ELR (cell line): ENCODE results near the gene CRABP2.

Experiments
- DNase-seq: peaks from one replicate; pipeline ENCODE4 v3.0.0-alpha.2; 2015; ENCODE audit warnings: low read depth

The CRABP2 gene

GRCh38 chr1:156705321-156705917 lies at the start of gene CRABP2:
CRABP2 (minus strand) TSS chr1:156705583; CDS start chr1:156705446, 137 bp downstream.
- DNase-seq = peak; percentile 41

DNA sequence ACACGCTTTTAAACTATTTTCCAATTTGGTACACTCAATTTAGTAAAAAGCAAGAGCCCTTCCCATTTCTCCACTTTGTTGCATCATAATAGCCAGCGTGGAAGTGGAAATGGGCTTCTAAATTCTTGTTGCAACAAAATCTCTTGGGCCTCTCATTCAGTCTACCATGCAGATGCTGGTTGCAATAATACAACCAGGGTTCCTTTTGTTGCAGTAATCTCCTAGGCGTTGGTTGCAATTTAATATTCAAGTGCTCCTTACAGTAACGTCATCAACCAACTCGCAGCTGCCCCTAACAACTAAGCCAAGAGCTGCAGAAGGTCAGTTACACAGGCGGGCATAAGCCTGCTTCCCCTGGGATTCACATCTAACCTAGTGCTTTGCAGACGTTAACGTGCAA lies 48.8 kb upstream of the CRABP2 start:
- DNase-seq = no peak

GRCh38 chr1:156752843-156753482 lies 47.6 kb upstream of the CRABP2 start:
- no peak for DNase-seq

DNA sequence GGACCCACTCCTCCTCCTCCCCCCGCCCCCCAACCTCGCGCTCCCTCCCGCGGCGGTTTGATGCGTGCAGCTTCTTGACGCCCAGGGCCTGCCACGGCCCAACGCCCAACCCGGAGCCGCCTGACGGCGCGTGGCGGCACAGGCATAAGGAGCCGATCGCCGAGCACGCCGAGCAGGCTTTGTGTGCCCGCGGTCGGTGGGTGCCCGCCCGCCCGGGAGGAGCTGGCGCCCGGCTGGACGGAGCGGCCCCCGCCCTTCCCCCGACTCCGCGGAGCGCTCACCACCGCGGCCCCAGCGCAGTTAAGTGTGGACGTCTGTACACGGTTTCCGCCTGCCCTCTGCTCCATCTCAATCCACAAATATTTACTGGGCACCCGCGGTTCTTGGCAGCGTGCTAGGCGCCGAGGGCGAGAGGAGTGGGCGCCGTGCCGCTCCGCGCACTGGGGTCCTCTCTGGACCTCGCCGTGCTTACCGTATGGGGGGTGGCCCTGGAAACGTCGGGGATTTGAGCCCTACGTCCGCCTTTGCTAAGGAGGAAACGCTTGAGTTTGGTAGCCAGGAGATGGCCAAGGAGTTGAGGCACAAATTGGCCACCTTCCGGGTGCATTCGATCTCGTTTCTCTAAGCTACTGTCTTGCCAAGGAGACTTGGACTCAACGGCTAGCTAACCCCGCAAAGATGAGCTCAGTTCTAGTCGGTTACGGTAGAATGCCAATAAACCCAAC lies 46.5 kb upstream of the CRABP2 start:
- peak; percentile 96 for DNase-seq

DNA sequence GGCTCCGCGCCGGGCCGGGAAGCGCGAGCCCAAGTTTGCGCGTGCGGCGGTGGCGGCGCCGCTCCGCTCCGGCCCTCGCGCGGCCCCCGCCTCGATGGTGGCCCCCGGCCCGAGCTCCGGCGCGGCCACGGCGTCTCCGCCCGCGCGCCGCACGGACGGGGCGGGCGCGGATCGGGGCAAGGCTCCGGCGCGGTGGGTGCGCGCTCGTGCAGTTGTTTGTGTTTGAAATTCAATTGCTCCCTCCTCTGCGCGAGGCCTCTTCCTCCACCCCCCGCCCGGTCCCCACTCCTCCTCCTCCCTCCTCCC lies 46.0 kb upstream of the CRABP2 start, which contains the start of gene HDGF:
Gene HDGF (minus strand): TSS at position 225 of the 306 bp plus-strand sequence. CDS start 246 bp downstream, outside the sequence.
- no peak for DNase-seq

- peak; percentile 60 for DNase-seq
Measured at GRCh38 chr1:156750711-156751450, 45.5 kb upstream of the CRABP2 start.

- DNase-seq = peak; percentile 61
Measured at GRCh38 chr1:156750191-156750672, 44.8 kb upstream of the CRABP2 start.

GRCh38 chr1:156749419-156750118 lies 44.2 kb upstream of the CRABP2 start:
- DNase-seq = peak; percentile 36

GRCh38 chr1:156748670-156749418 lies 43.5 kb upstream of the CRABP2 start:
- DNase-seq = peak; percentile 80

DNA sequence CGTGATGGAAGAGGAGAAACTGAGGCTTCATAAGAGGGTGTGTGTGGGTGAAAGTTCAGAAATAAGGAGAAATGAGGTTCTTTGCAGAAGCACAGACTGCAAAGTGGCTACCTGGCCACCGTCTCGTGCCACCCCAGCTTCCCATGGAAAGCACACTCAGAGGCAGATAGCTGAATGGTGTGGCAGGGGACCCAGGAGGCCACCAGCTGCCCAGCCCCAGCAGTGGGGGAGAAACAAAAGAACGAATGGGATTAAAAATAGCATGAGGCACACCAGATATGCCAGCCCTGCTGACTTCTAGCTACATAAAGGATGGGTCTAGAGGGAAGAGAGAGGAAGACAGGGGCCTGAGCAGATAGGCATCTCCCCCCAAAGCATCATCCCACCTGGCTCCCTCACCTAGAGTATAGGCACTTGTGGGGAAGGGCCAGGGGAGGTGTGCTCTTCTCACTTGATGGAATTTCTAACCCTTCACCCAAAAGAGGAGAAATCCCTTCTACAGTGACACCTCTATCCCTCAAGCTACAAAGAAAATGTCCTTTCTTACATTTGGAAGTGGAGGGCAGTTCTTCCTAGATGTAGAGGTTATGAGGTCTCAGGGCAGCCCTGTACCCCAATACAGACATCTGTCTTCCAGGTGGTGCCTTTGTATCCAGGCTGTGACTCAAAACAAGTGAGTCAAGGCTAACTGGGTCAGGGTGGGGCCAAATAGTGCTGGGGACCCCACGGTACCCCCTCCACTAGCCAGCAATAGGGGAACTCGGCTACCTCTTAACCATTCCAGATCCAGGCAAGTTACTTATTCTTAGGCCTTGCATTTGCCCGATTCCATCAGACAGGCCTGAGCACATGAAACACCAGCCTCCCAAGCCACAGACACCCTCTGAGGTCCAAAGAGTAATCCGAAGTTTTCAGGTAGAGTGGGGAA lies 42.6 kb upstream of the CRABP2 start:
- peak; percentile 80 for DNase-seq

DNA sequence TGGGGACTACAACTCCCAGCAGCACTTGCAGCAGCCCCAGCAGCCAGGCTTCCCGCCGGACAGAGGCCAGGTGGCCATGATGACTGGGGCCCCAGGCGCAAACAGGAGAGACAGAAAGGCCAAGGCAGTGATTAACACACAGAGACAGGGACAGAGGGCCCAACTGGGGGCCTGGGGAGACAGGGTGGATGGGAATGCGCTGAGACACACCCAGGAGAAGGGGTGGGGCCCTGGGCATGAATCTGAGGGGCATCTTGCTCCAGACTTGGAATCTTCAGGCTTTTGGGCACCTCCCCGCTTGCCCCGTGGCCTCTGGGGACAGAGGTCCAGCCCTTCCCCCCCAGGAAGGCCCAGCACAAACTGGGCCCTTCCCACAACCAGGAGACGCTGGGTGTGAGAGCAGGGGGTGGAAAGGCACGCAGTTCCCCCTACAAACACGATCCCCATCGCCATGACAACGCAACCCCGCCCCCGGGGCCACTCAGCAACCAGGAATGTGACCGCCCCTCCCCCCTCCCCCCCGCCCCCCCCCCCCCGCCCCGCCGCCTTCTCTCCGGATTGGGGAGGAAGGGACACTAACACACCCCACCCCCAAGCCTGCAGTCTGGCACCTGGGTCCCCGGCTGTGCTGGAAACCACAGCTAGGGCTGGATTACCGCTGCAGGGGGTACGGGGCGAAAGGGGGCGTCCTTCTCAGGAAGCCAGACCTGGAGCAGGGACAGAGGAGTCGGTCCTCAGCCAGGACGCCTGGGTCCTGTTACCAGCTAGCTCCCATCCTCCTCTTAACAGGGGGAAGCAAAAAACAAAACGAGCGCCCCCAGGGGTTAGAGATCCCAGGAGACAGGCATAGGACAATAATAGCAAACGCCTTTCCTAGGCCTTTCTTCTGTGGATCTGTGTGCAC lies 41.6 kb upstream of the CRABP2 start:
- DNase-seq = peak; percentile 96

GRCh38 chr1:156746406-156746727 lies 41.0 kb upstream of the CRABP2 start:
- no peak for DNase-seq

DNA sequence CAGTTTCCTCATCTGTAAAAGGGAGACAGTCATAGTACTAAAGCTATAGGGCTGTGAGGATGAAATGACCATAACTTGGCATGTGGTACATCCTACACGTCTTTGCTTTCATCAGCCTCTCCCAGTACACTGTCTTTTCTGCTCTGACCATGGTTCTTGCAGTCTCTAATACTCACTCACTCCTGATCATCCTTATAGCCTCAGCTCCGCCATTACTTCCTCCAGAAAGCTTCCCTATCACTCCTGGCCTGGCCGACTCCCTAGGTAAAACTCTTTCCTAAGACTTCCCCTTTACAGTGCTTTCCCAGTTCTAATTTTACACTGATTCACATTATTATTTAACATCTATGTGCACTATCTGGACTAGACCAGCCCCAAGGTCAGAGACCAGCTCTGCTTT lies 40.5 kb upstream of the CRABP2 start:
- no peak for DNase-seq

DNA sequence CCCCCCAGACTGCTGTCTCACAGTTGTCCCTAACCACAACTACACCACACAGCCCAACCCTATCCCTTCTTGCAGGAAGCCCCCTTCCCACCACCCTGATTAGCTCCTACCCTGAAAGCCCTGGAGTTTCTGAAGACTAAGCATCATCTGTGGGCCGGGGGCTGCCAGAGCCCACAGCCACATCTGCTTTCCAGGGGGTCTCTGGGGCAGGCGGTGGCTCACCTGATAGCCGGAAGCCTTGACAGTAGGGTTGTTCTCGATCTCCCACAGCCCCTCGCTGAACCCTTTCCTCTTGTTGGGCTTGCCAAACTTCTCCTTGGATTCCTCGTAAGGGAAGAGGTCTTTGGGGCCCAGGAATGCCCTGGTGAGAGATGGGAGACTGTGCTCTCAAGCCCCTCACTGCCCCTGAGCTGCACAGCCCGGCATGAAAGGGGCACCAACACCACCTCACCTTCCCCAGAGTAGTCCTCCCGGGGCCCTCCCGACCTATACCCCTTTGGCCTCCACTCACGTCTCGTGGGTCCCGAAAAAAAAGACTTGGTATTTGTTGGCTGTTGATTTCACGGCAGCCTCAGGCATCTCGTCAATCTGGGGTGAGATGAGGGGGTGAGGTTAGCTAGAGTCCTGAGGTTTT lies 39.5 kb upstream of the CRABP2 start:
- no peak for DNase-seq

DNA sequence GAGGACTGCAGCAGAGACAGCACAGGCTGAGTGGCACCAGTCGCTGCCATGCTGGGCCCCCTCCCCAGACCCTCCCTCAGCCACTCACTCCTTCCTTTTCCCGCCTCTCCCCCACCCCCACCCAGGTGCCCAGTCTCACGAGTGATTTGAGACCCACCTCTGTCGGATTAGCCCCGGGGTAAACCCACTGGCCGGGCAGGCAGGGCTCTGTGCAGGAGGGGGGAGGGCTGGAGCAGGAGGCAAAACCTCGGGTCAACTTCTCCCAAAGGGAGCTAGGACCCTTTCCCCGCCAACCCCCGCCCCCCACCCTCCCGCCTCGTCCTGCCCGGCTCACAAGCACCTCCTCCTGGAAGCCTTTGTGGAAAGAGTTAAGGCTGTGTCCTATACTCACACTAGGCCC lies 39.0 kb upstream of the CRABP2 start:
- no peak for DNase-seq

DNA sequence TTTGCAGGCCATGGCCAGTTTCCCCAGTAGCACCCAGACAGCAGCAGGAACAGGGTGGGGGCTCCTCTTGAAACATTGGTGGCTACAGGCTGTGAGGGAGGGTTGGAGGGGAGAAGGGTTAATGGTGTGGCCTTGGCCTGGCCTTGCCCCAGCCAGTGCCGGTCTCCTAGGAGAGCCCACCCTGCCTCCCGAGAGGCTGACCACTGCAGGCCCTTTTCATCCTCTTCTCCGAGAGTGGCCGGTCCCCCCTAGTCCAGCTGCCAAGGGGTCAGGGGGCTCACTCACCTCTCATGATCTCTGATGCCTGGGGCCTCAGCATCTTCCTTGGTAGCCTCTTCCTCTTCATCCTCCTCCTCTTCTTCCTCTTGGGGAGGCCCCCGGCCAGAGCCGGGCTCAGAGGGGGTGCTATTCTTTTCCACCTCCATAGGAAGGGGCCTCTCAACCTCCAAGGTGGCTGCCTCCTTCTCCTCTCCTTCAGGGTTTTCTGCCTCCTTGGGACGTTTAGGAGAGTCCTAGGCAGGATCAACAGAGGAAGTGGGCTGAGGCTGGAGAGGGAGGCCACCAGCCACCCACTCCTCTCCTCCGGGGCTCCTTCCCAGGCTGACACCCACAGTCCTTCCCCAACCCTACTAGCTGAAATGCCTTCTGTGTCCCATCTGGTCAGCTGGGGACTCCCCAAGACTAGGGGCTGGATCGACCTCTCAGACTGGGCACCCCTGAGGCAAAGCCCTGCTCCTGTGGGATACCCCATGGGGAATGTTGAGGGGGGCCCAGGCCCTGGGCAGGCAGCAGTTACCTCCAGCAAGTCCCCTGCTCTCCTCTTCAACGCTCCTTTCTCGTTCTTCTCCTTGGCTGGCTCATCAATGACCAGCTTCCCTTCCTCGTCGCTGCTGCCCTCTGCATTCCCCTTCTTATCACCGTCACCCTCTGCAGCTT lies 38.3 kb upstream of the CRABP2 start:
- DNase-seq = no peak

DNA sequence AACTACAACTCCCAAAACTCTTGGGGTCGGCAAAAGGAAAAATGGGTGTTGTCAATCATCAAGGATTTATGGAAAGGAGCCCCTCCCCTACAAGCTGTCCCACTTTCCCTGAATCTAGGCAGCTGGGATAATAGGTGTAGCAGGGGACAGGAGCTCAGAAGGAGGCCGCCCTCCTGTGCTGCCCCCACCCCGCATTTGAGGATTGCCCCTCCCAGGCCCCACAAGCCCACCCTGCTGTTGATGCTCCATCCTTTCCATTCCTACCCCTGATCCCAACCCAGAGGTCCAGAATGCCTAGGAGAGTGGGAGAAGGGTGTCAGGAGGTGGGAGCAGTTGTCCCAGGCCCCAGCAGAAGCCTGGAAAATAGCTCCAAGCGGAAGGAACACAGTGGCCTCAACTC lies 37.4 kb upstream of the CRABP2 start:
- no peak for DNase-seq

- DNase-seq = no peak
Measured at GRCh38 chr1:156742017-156742416, 36.6 kb upstream of the CRABP2 start.
